SK-N-SH treated with all-trans-retinoic acid at 6 μM for 48 hours (cell line): ENCODE data around the gene PNPO.

Experiments
- ATAC-seq: fragments of 200-7000 bp; cut with Tn5 transposase; 3 replicates; pipeline ENCODE4 v1.9.1; 2020; ENCODE audit warnings: mild to moderate bottlenecking, moderate library complexity
- ARNTL ChIP-seq: fragments of 450-650 bp; formaldehyde crosslinking; IDR thresholded peaks from 2 replicates; pipeline ENCODE4 v1.5.0; 2020; ENCODE audit warnings: low read depth, mild to moderate bottlenecking, moderate library complexity, borderline replicate concordance
- BACH2 ChIP-seq: fragments of 250-450 bp; sonication (Bioruptor Pico); IDR thresholded peaks from 2 replicates; pipeline ENCODE4 v1.9.0; 2021; ENCODE audit warnings: mild to moderate bottlenecking, borderline replicate concordance
- CREB5 ChIP-seq: fragments of 250-450 bp; sonication (Bioruptor Pico); IDR thresholded peaks from 2 replicates; pipeline ENCODE4 v1.5.1; 2020; ENCODE audit warnings: low read depth, mild to moderate bottlenecking, moderate library complexity
- CSDC2 ChIP-seq: fragments of 250-450 bp; sonication (Bioruptor Pico); IDR thresholded peaks from 2 replicates; pipeline ENCODE4 v1.5.0; 2020; ENCODE audit warnings: mild to moderate bottlenecking, moderate library complexity
- CSRNP3 ChIP-seq: fragments of 250-450 bp; sonication (Bioruptor Pico); IDR thresholded peaks from 2 replicates; pipeline ENCODE4 v1.5.1; 2021; ENCODE audit warnings: mild to moderate bottlenecking, moderate library complexity
- ESRRG ChIP-seq: fragments of 250-450 bp; sonication (Bioruptor Pico); IDR thresholded peaks from 2 replicates; pipeline ENCODE4 v1.6.1; 2021; ENCODE audit warnings: mild to moderate bottlenecking
- GLIS3 ChIP-seq: fragments of 250-450 bp; sonication (Bioruptor Pico); IDR thresholded peaks from 2 replicates; pipeline ENCODE4 v1.5.0; 2020; ENCODE audit warnings: mild to moderate bottlenecking, moderate library complexity
- OSR1 ChIP-seq: fragments of 250-450 bp; sonication (Bioruptor Pico); IDR thresholded peaks from 2 replicates; pipeline ENCODE4 v1.8.0; 2022; ENCODE audit warnings: moderate library complexity, mild to moderate bottlenecking, inconsistent platforms
- POU6F1 ChIP-seq: fragments of 250-450 bp; sonication (Bioruptor Pico); IDR thresholded peaks from 2 replicates; pipeline ENCODE4 v1.8.0; 2021; ENCODE audit warnings: low read depth, mild to moderate bottlenecking, moderate library complexity, borderline replicate concordance
- PPARA ChIP-seq: fragments of 250-450 bp; sonication (Bioruptor Pico); IDR thresholded peaks from 2 replicates; pipeline ENCODE4 v1.5.0; 2020; ENCODE audit warnings: mild to moderate bottlenecking, borderline replicate concordance
- RARB ChIP-seq: fragments of 250-450 bp; sonication (Bioruptor Pico); IDR thresholded peaks from 2 replicates; pipeline ENCODE4 v1.8.0; 2021; ENCODE audit warnings: mild to moderate bottlenecking, moderate library complexity
- SNAI2 ChIP-seq: fragments of 250-450 bp; sonication (Bioruptor Pico); IDR thresholded peaks from 2 replicates; pipeline ENCODE4 v1.5.0; 2020; ENCODE audit warnings: mild to moderate bottlenecking, moderate library complexity
- TOX ChIP-seq: fragments of 250-450 bp; sonication (Bioruptor Pico); IDR thresholded peaks from 2 replicates; pipeline ENCODE4 v1.8.0; 2021; ENCODE audit warnings: mild to moderate bottlenecking, moderate library complexity, borderline replicate concordance
- ZC3H10 ChIP-seq: fragments of 250-450 bp; sonication (Bioruptor Pico); IDR thresholded peaks from 2 replicates; pipeline ENCODE4 v1.5.1; 2021; ENCODE audit warnings: mild to moderate bottlenecking, moderate library complexity
- ZFP3 ChIP-seq: fragments of 250-450 bp; sonication (Bioruptor Pico); IDR thresholded peaks from 2 replicates; pipeline ENCODE4 v1.5.0; 2020; ENCODE audit warnings: mild to moderate bottlenecking, moderate library complexity
- ZNF70 ChIP-seq: fragments of 450-650 bp; formaldehyde crosslinking; IDR thresholded peaks from 2 replicates; pipeline ENCODE4 v1.5.0; 2020; ENCODE audit warnings: mild to moderate bottlenecking, moderate library complexity
- TF ChIP-seq, protein P1 (sequence below): fragments of 250-450 bp; sonication (Bioruptor Pico); IDR thresholded peaks from 2 replicates; pipeline ENCODE4 v1.5.0; 2020; ENCODE audit warnings: mild to moderate bottlenecking, moderate library complexity

PNPO gene

DNA sequence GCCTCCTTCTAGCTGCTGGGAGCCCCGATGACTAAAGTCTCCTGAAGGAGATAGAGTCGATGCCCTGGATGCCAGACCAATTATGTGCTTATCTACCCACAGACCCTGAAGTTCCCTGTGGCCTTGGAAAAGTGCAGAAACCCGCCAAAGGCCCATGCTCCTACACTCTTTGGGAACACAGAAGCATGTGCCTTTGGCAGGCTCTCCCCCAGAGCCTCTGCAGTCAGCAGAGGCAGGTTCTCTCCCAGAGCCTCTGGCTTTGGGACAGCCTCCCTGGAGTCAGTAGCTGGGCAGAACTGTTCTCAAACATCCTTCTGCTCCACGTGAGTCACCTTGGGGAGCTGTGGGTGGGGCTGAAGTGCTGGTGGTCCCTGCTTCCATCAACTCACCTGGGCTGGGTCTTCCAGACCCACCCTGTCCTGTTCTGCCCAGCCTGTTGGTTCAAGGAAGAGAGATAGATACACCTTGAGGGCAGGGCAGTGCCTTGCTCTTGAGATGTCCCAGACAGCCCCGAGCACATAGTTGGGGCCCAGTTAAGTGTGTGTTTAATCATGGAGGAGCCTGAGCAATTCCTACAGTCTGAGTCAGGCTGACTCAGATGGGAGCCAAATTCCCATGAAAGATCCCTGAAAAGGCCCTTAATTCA lies 26.4 kb downstream of the PNPO start (continued):
- TF ChIP-seq CSRNP3: no peak

DNA sequence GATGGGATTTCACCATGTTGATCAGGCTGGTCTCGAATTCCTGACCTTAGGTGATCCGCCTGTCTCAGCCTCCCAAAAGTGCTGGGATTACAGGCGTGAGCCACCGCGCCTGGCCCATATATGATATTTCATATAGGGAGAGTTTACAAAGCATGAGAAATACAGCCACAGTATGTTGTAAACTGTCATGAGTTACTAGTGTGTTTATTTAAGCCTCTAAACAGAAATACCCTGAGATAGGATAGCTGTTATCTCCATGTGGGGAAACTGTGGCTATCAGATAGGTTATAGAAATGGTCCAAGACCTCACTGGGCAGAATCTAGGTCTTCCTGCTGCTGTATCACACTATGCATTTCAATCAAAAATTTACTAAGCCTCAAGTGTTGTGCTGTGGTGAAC lies 27.5 kb downstream of the PNPO start:
- ATAC-seq: no peak
- TF ChIP-seq ARNTL (CRISPR knock-in tag) (no peak), PPARA (CRISPR knock-in tag) (no peak), GLIS3 (CRISPR knock-in tag) (no peak), ESRRG (CRISPR knock-in tag) (no peak), SNAI2 (CRISPR knock-in tag) (no peak), BACH2 (CRISPR knock-in tag) (no peak), RARB (CRISPR knock-in tag) (no peak), CREB5 (no peak)
- TF ChIP-seq, protein P1, sequence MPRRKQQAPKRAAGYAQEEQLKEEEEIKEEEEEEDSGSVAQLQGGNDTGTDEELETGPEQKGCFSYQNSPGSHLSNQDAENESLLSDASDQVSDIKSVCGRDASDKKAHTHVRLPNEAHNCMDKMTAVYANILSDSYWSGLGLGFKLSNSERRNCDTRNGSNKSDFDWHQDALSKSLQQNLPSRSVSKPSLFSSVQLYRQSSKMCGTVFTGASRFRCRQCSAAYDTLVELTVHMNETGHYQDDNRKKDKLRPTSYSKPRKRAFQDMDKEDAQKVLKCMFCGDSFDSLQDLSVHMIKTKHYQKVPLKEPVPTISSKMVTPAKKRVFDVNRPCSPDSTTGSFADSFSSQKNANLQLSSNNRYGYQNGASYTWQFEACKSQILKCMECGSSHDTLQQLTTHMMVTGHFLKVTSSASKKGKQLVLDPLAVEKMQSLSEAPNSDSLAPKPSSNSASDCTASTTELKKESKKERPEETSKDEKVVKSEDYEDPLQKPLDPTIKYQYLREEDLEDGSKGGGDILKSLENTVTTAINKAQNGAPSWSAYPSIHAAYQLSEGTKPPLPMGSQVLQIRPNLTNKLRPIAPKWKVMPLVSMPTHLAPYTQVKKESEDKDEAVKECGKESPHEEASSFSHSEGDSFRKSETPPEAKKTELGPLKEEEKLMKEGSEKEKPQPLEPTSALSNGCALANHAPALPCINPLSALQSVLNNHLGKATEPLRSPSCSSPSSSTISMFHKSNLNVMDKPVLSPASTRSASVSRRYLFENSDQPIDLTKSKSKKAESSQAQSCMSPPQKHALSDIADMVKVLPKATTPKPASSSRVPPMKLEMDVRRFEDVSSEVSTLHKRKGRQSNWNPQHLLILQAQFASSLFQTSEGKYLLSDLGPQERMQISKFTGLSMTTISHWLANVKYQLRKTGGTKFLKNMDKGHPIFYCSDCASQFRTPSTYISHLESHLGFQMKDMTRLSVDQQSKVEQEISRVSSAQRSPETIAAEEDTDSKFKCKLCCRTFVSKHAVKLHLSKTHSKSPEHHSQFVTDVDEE (CRISPR knock-in tag): no peak

DNA sequence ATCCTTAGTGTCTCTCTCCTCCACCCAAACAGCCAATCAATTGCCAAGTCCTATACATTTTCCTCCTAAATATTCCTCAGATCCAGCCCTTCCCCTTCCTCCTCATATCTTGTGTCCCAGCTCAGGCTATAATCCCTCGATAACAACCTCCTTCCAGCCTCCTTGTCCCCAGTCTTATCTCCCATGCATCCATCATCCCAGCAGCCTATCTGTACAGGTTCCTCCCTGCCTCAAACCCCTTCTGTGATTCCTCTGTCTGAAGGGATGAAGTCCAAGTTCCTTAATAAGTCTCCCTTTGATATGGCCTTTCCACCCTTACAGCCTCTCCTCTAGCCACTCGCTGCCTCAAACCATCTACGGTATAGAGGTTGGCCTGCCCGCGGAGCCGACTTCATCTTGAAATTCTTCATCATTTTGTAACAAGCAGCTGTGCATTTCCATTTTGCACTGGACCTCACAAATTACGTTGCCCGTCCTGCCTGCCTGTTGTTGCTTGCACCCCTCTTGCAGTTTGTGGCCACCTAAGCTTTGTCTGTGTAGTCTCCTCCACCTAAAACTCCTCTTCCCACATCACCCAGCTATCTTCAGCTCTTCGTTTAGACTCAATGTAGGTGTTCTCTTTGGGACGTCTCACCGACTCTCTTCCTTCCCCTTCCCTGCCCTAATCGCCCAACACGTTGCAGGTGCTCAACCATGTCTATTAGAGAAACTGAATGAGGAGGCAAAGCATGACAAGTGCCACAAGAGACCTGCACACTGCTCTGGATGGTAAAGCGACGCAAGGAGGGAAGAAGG lies 28.8 kb downstream of the PNPO start:
- TF ChIP-seq, protein P1 (CRISPR knock-in tag): peak; percentile 64; the same call in 1 of the 2 replicates
- TF ChIP-seq ZC3H10 (CRISPR knock-in tag) (no peak), SNAI2 (CRISPR knock-in tag) (no peak), ZNF70 (CRISPR knock-in tag) (no peak), GLIS3 (CRISPR knock-in tag) (0 out of 2 replicates have a peak, but pooled peaks have one; percentile 52), RARB (CRISPR knock-in tag) (no peak)
- no peak for ATAC-seq

- peak; percentile 99 for ATAC-seq
- peak; percentile 90; the same call in 1 of the 2 replicates for TF ChIP-seq CSDC2 (CRISPR knock-in tag)
- peak; percentile 85 for TF ChIP-seq ZFP3 (CRISPR knock-in tag)
- TF ChIP-seq ZNF70 (CRISPR knock-in tag): no peak
- no peak for TF ChIP-seq TOX
- no peak for TF ChIP-seq PPARA (CRISPR knock-in tag)
- TF ChIP-seq ZC3H10 (CRISPR knock-in tag): no peak
- TF ChIP-seq POU6F1 (CRISPR knock-in tag): no peak
- TF ChIP-seq OSR1 (CRISPR knock-in tag): no peak
- TF ChIP-seq GLIS3 (CRISPR knock-in tag): 0 out of 2 replicates have a peak, but pooled peaks have one; percentile 70
- TF ChIP-seq, protein P1 (CRISPR knock-in tag): peak; percentile 78
- TF ChIP-seq BACH2 (CRISPR knock-in tag): peak; percentile 68; the same call in 1 of the 2 replicates
- TF ChIP-seq SNAI2 (CRISPR knock-in tag): peak; percentile 41; the same call in 1 of the 2 replicates
Measured at GRCh38 chr17:47970725-47971499, 29.5 kb downstream of the PNPO start, which contains the start of gene CDK5RAP3. Gene CDK5RAP3, plus strand, starts transcription at chr17:47971113. Its CDS starts 34 bp downstream, at chr17:47971147.
